Measurements from ENCODE around the gene ZNF425.
"Not testable (repeated sequence)": the region's sequence is repeated elsewhere in the genome, so short reads cannot be mapped to it uniquely, and the experiment has no call there.

The ZNF425 gene

DNA sequence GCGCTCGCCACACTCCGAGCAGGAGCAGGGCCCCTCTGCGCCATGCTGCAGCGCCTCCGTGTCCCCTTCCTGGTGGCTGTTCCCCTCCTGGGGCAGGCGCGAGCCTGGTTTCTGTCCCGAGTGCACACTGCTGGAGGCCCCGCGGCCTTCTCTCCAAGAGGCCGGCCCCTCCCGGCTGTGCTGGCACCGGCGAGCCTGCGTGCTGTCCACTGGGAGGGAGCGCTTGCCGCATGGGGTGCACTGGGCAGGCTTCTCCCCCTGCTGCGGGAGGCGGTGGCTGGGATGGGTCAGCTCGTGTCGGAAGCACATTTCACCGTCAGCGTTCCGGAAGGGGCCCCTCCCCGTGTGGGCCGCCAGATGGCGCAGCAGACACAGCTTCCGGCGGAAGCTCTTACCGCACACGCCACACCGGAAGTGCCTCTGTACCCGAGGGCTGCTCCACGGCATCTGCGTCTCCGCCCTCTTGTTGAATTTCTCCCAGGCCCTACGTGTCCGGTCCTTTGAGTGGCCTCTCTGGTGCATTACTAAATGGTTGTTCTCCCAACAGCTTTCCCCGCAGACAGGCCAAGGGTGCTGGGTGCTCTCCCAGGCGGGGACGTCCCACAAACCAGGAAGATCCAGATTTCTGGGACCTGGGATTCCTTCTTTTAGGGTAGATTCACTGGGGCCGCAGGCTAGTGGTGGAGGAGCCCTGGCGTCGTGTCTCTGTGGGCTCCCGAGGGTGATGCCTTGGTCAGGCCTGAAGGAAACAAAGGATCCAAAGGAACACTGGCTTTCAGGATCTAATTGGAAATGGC is 54.3 kb downstream of the ZNF425 start:
- no peak for DNase-seq

DNA sequence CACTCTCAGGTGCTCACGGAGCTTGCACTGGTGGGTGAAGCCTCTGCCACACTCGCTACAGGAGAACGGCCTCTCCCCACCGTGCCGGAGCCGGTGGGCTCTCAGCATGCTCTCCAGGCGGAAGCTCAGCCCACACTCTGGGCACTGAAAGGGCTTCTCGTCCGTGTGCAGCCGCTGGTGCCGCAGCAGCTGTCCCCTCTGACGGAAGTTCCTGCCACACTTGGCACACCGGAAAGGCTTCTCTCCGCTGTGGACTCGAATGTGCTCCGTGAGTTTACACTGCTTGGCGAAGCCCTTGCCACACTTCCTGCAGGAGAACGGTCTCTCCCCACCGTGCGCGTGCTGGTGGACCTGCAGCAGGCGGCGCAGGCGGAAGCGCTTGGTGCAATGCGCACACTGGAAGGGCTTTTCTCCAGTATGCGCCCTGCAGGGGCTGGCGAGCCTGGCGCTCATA is 54.9 kb downstream of the ZNF425 start:
- DNase-seq: no peak

DNA sequence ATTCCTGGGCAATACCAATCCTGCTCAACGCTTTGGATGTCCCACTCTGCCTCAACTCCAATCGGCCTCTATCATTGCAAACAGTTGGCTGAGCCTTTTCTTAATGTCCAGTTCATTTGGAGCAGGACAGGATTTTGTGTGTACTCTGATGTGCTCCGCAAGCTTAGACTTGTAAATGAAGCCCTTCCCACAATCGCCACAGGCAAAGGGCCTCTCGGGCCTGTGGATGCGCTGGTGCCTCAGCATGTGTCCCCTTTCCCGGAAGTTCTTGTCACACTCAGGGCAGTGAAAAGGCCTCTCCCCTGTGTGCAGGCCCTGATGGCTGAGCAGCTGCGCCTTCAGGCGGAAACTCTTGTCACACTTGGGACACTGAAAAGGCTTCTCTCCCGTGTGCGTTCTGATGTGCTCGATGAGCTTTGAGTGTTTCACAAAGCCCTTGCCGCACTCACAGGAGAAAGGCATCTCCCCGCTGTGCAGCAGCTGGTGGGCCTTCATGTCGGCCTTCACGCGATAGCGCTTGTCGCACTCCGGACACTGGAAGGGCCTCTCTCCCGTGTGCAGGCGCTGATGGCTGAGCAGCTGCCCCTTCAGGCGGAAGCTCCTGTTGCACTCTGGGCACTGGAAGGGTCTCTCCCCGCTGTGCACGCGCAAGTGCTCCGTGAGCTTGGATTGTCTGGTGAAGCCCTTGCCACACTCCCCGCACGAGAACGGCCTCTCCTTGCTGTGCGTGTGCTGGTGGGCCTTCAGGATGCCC is 55.6 kb downstream of the ZNF425 start:
- DNase-seq: no peak

DNA sequence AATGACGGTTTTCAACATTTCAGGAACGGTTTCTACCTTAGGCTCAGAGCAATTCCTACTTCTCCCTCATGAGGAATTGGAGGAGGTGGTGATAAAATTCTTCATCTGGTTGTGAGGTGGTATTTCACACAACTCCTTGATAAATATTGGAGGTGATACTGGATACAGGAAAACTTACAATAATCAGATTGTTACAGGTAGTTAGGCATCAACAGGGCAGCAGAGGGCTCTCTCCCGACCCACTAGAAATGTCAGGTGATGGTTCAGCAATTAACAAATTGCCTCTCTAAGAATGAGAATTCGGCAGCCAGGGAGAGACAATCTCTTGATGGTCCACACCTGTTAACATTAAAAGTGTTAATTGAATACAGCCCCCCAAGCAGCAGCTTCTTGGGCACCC is 58.3 kb downstream of the ZNF425 start:
- no peak for DNase-seq

DNA sequence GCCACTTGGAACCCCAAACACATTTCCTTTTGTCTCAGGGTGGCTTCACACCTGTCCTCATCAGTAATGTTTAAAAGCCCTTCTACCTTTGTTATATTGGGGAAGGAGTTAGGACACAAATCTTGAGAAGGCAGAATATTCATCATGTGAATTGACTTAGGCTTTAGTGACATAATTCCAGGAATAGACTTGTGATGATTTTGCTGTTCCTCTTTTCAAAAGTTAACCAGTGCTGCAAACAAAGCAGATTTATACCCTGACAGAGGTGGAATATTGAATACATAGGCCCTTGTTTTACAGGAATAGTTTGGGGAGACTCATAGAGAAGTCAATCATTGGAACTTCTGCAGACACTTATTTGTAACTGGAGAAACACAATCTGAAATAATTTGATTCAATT is 62.6 kb downstream of the ZNF425 start:
- no peak for DNase-seq

DNA sequence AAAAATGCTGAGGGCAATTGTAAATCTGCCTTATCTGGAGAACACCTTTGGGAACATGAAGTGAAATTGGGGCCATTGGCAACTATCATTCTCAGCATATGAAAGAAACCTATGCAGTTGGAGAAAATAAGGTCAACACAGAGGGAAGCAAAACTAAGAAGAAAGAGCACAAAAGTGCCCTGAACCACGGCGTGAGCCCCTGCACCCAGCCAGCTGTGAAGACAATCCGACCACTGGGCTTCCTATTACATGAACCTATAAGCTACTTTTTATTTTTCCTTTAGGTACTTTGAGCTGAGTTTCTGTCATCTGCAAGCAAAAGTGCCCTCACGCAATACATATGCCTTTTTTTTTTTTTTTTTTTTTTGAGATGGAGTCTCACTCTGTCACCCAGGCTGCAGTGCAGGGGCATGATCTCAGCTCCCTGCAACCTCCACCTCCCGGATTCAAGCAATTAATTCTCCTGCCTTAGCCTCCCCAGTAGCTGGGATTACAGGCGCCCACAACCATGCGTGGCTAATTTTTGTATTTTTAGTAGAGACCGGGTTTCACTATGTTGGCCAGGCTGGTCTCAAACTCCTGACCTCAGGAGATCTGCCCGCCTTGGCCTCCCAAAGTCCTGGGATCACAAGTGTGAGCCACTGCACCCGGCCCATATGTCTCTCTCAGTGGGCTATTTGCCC is 63.8 kb downstream of the ZNF425 start:
- not testable (repeated sequence) for DNase-seq

DNA sequence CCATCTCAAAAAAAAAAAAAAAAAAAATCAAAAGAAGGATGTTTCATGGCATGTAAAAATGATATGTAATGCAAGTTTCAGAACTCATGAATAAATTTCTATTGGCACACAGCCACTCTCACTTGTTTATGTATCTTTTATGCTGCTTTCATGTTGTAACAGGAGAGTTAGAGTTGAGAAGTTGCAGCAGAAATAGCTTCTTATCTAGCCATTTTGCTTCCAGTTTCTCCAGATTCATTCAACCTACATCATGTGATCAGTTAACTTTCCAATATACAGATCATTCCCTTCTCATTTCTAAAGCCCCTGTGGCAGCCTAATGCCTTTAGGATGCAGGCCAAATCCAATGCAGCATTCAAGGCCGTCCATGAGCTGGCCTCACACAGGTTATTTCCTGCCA is 66.0 kb downstream of the ZNF425 start:
- no peak for DNase-seq

DNA sequence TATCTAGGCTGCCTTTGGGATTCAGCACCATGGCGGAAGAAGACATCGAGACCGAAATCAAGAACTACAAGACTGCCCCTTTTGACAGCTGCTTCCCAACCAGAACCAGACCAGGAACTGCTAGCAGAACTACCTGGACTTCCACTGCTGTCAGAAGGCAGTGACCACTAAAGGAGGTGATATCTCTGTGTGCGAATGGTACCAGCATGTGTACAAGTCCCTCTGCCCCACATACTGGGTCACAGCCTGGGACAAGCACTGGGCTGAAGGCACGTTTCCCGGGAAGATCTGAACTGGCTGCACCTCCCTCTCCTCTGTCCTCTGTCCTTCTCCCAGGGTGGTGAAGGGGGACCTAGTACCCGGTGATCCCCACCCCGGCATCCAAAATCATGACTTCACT is 72.2 kb downstream of the ZNF425 start:
- DNase-seq: no peak

DNA sequence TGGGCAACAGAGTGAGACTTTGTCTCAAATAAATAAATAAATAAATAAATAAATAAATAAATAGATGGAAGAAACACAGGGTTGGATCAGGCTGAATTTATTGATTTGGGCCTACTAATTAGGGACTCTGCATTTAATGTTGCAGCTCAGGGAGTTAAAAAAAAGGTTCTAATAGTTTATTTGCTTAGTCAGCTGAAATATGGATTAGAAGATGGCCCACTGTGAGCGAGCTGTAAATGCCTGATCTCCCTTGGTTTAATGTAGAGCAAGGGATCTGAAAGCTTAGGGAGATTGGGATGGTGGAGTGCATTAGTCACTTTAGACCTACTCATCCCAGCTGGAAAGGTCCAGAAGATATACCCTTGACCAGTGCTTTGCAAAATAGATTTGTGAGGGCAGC is 72.7 kb downstream of the ZNF425 start:
- DNase-seq: no peak
